Measurements from ENCODE around the gene SLC15A4.

DNA sequence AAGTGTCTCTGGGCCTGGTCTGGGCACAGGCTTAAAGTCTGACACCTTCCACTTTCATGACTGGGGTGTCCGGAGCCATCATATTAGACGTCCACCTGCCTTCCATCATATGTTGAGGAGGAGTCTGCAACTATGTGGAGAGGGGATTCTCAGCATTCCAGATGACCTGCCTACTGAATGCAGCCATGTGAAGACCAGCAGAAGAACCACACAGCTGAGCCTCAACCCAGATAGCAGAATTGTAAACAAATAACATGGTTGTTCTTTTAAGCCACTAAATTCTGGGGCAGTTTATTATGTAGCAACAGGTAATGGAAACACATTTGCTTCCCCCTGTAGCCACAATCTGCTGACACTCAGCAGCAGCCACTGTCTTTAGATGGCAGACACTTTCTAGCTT is 4.0 kb upstream of the SLC15A4 start:
- TF ChIP-seq ARNTL (CRISPR knock-in tag; IDR thresholded peaks at IDR 0.05; ENCODE audit: borderline replicate concordance, low read depth) (no peak), RARB (CRISPR knock-in tag; IDR thresholded peaks at IDR 0.05) (no peak), PPARA (CRISPR knock-in tag; IDR thresholded peaks at IDR 0.05; ENCODE audit: borderline replicate concordance) (no peak), ZC3H10 (CRISPR knock-in tag; IDR thresholded peaks at IDR 0.05) (no peak), ISL1 (CRISPR knock-in tag; IDR thresholded peaks at IDR 0.05) (no peak), OSR1 (CRISPR knock-in tag; IDR thresholded peaks at IDR 0.05) (no peak), TOX (CRISPR knock-in tag; IDR thresholded peaks at IDR 0.05; ENCODE audit: borderline replicate concordance) (no peak), GLIS3 (CRISPR knock-in tag; IDR thresholded peaks at IDR 0.05) (no peak), BACH2 (CRISPR knock-in tag; IDR thresholded peaks at IDR 0.05; ENCODE audit: borderline replicate concordance) (no peak)
- TF ChIP-seq, protein P1, sequence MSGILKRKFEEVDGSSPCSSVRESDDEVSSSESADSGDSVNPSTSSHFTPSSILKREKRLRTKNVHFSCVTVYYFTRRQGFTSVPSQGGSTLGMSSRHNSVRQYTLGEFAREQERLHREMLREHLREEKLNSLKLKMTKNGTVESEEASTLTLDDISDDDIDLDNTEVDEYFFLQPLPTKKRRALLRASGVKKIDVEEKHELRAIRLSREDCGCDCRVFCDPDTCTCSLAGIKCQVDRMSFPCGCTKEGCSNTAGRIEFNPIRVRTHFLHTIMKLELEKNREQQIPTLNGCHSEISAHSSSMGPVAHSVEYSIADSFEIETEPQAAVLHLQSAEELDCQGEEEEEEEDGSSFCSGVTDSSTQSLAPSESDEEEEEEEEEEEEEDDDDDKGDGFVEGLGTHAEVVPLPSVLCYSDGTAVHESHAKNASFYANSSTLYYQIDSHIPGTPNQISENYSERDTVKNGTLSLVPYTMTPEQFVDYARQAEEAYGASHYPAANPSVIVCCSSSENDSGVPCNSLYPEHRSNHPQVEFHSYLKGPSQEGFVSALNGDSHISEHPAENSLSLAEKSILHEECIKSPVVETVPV (CRISPR knock-in tag; IDR thresholded peaks at IDR 0.05): no peak
- TF ChIP-seq, protein P2, sequence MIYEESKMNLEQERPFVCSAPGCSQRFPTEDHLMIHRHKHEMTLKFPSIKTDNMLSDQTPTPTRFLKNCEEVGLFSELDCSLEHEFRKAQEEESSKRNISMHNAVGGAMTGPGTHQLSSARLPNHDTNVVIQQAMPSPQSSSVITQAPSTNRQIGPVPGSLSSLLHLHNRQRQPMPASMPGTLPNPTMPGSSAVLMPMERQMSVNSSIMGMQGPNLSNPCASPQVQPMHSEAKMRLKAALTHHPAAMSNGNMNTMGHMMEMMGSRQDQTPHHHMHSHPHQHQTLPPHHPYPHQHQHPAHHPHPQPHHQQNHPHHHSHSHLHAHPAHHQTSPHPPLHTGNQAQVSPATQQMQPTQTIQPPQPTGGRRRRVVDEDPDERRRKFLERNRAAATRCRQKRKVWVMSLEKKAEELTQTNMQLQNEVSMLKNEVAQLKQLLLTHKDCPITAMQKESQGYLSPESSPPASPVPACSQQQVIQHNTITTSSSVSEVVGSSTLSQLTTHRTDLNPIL (CRISPR knock-in tag; IDR thresholded peaks at IDR 0.05; ENCODE audit: low read depth): no peak
- TF ChIP-seq, protein P3, sequence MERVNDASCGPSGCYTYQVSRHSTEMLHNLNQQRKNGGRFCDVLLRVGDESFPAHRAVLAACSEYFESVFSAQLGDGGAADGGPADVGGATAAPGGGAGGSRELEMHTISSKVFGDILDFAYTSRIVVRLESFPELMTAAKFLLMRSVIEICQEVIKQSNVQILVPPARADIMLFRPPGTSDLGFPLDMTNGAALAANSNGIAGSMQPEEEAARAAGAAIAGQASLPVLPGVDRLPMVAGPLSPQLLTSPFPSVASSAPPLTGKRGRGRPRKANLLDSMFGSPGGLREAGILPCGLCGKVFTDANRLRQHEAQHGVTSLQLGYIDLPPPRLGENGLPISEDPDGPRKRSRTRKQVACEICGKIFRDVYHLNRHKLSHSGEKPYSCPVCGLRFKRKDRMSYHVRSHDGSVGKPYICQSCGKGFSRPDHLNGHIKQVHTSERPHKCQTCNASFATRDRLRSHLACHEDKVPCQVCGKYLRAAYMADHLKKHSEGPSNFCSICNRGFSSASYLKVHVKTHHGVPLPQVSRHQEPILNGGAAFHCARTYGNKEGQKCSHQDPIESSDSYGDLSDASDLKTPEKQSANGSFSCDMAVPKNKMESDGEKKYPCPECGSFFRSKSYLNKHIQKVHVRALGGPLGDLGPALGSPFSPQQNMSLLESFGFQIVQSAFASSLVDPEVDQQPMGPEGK (CRISPR knock-in tag; IDR thresholded peaks at IDR 0.05; ENCODE audit: borderline replicate concordance): no peak

Measured in SK-N-SH treated with all-trans-retinoic acid at 6 μM for 48 hours (cell line).